ENCODE results near the gene EXOG.

DNA sequence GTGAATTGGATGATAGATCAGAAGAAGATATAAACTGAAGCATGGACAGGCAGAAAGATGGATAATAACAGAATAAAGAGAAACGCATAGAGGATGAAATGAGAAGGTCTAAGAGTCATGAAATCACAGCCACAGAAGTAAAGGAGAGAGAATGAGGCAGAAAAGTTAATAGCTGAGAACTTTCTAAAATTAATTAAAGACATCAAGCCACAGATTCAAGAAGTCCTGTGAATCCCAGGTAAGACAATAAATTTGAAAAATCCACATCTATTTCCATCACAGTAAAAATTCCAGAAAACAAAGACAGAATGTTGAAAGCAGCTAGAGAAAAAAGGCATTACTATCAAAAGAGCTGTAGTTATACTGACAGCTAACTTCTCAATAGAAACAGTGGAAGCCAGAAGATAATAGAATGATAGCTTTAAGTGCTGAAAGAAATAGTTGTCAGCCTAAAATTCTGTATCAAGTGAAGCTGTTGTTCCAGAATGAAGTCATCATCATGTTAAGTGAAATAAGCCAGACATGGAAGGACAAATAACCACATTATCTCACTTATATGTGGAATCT, 30.5 kb upstream of the EXOG start:
- TF ChIP-seq, protein P1, sequence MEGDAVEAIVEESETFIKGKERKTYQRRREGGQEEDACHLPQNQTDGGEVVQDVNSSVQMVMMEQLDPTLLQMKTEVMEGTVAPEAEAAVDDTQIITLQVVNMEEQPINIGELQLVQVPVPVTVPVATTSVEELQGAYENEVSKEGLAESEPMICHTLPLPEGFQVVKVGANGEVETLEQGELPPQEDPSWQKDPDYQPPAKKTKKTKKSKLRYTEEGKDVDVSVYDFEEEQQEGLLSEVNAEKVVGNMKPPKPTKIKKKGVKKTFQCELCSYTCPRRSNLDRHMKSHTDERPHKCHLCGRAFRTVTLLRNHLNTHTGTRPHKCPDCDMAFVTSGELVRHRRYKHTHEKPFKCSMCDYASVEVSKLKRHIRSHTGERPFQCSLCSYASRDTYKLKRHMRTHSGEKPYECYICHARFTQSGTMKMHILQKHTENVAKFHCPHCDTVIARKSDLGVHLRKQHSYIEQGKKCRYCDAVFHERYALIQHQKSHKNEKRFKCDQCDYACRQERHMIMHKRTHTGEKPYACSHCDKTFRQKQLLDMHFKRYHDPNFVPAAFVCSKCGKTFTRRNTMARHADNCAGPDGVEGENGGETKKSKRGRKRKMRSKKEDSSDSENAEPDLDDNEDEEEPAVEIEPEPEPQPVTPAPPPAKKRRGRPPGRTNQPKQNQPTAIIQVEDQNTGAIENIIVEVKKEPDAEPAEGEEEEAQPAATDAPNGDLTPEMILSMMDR (IDR thresholded peaks at IDR 0.05), result no peak
- TF ChIP-seq POLR2AphosphoS5 (IDR thresholded peaks at IDR 0.05), result no peak
- no peak for TF ChIP-seq POLR2A (IDR thresholded peaks at IDR 0.05)

Measured in prostate gland (tissue), 2 donors.